IMR-90 (cell line): Measurements from ENCODE around the gene UBE3B. TPM values are rescaled to one million over a fixed set of nuclear protein-coding genes. Genes with fewer than 3 reads are reported as not detected.

Source experiments
- ATAC-seq: fragments of 200-7000 bp; cut with Tn5 transposase; 2 replicates; pipeline ENCODE4 v1.9.1; 2020; ENCODE audit warnings: low read depth, mild to moderate bottlenecking, moderate library complexity
- Bru-seq: library from RNA; stranded (reverse); fragments of 400-500 nt; gene quantifications from one replicate; lab custom pipeline; 2021; lab: Mats Ljungman, UMichigan
- BruChase-seq, 2 experiments: library from RNA; stranded (reverse); fragments of 400-500 nt; gene quantifications; one replicate each; lab custom pipeline; 2021; lab: Mats Ljungman, UMichigan
- BruUV-seq: library from RNA; stranded (reverse); fragments of 400-500 nt; replicated peaks from 2 replicates; lab custom pipeline; 2021; lab: Mats Ljungman, UMichigan
- CTCF ChIA-PET: fragments of 300-600 bp; formaldehyde crosslinking; extraction: SDS; loops from one replicate; lab custom pipeline; 2021; ENCODE audit warnings: antibody characterized with exemption; lab: Yijun Ruan, JAX
- POLR2A ChIA-PET: fragments of 300-600 bp; sonication (Branson Sonifier 250); formaldehyde crosslinking; loops from one replicate; lab custom pipeline; 2022; ENCODE audit warnings: antibody characterized with exemption; ENCODE audit not compliant: unreplicated experiment; lab: Charles Lee
- DNase-seq: peaks from one replicate; pipeline ENCODE4 v3.0.0; 2013
- H2AFZ ChIP-seq: replicated peaks from 2 replicates; pipeline ENCODE3; 2013; ENCODE audit warnings: low read length, mild to moderate bottlenecking; ENCODE audit not compliant: poor library complexity
- H2AK5ac ChIP-seq: 2 replicates; pipeline ENCODE4 v1.6.1; 2013; ENCODE audit warnings: low read depth, low read length, inconsistent platforms
- H2AK9ac ChIP-seq: replicated peaks from 2 replicates; pipeline ENCODE3; 2013; ENCODE audit warnings: mild to moderate bottlenecking, low read depth, low read length, moderate library complexity; ENCODE audit not compliant: poor library complexity
- H2BK120ac ChIP-seq: 2 replicates; pipeline ENCODE4 v1.6.1; 2013; ENCODE audit warnings: low read depth, low read length, inconsistent platforms
- H2BK15ac ChIP-seq: 3 replicates; pipeline ENCODE4 v1.6.1; 2013; ENCODE audit warnings: low read depth, low read length, inconsistent platforms
- H2BK20ac ChIP-seq: 2 replicates; pipeline ENCODE4 v1.6.1; 2013; ENCODE audit warnings: low read depth, mild to moderate bottlenecking, inconsistent platforms, low read length, moderate library complexity
- H2BK5ac ChIP-seq: 2 replicates; pipeline ENCODE4 v1.6.1; 2013; ENCODE audit warnings: mild to moderate bottlenecking, low read depth, low read length, inconsistent platforms; ENCODE audit not compliant: poor library complexity, severe bottlenecking
- H3K14ac ChIP-seq: replicated peaks from 2 replicates; pipeline ENCODE4 v1.6.1; 2013; ENCODE audit warnings: low read depth, low read length, inconsistent platforms
- H3K18ac ChIP-seq: 2 replicates; pipeline ENCODE4 v1.6.1; 2013; ENCODE audit warnings: low read depth, low read length, control low read depth
- H3K23ac ChIP-seq: 2 replicates; pipeline ENCODE4 v1.6.1; 2013; ENCODE audit warnings: low read depth, low read length, inconsistent platforms
- H3K27ac ChIP-seq: 2 replicates; pipeline ENCODE4 v1.5.1; 2013; ENCODE audit warnings: mild to moderate bottlenecking, control low read depth, low read length; ENCODE audit not compliant: insufficient read depth
- H3K27me3 ChIP-seq: 2 replicates; pipeline ENCODE4 v1.6.1; 2013; ENCODE audit warnings: low read length; ENCODE audit not compliant: control insufficient read depth, insufficient read depth
- H3K36me3 ChIP-seq: 2 replicates; pipeline ENCODE4 v1.6.1; 2013; ENCODE audit warnings: low read length, mixed read lengths; ENCODE audit not compliant: control insufficient read depth, insufficient read depth
- H3K4ac ChIP-seq: 2 replicates; pipeline ENCODE4 v1.6.1; 2013; ENCODE audit warnings: low read depth, low read length, inconsistent platforms
- H3K4me1 ChIP-seq: 2 replicates; pipeline ENCODE4 v1.6.1; 2013; ENCODE audit warnings: low read length, mixed read lengths; ENCODE audit not compliant: control insufficient read depth, insufficient read depth
- H3K4me2 ChIP-seq: 2 replicates; pipeline ENCODE4 v1.6.1; 2013; ENCODE audit warnings: low read depth, mild to moderate bottlenecking, control low read depth, low read length, moderate library complexity
- H3K4me3 ChIP-seq: 2 replicates; pipeline ENCODE4 v1.5.1; 2013; ENCODE audit warnings: low read depth, mild to moderate bottlenecking, control low read depth, low read length, moderate library complexity; ENCODE audit not compliant: insufficient read depth
- H3K56ac ChIP-seq: 2 replicates; pipeline ENCODE4 v1.6.1; 2013; ENCODE audit warnings: low read length, inconsistent platforms; ENCODE audit not compliant: insufficient read depth; ENCODE audit errors: extremely low read depth
- H3K79me1 ChIP-seq, 2 experiments: 2 replicates each; pipeline ENCODE4 v1.6.1; 2013; ENCODE audit warnings: low read length in 2 of 2, inconsistent platforms in 1 of 2, low read depth in 1 of 2
- H3K9ac ChIP-seq: 2 replicates; pipeline ENCODE4 v1.6.1; 2013; ENCODE audit warnings: low read depth, low read length, control low read depth
- H3K9me1 ChIP-seq: 2 replicates; pipeline ENCODE4 v1.6.1; 2013; ENCODE audit warnings: low read length, inconsistent platforms; ENCODE audit not compliant: insufficient read depth
- H3K9me3 ChIP-seq: 2 replicates; pipeline ENCODE4 v1.6.1; 2013; ENCODE audit warnings: low read length; ENCODE audit not compliant: control insufficient read depth, insufficient read depth
- H4K20me1 ChIP-seq: 2 replicates; pipeline ENCODE4 v1.6.1; 2013; ENCODE audit warnings: low read length, inconsistent platforms; ENCODE audit not compliant: insufficient read depth
- H4K5ac ChIP-seq: 2 replicates; pipeline ENCODE4 v1.6.1; 2013; ENCODE audit warnings: mild to moderate bottlenecking, low read depth, low read length, control low read depth
- H4K8ac ChIP-seq, 2 experiments: 2 replicates each; pipeline ENCODE4 v1.6.1; 2013; ENCODE audit warnings: low read depth in 2 of 2, low read length in 2 of 2, control low read depth in 1 of 2, inconsistent platforms in 1 of 2
- H4K91ac ChIP-seq: 2 replicates; pipeline ENCODE4 v1.6.1; 2013; ENCODE audit warnings: low read depth, low read length, inconsistent platforms; ENCODE audit not compliant: insufficient read depth
- FOS ChIP-seq: fragments of 150-350 bp; IDR thresholded peaks from 2 replicates; pipeline ENCODE4 v1.6.1; 2016; ENCODE audit warnings: low read depth, low read length
- MAFK ChIP-seq: IDR thresholded peaks from 2 replicates; pipeline ENCODE4 v1.6.1; 2012; ENCODE audit warnings: low read depth, low read length, improper control_type of control experiment
- POLR2A ChIP-seq: IDR thresholded peaks from 2 replicates; pipeline ENCODE4 v1.6.1; 2012; ENCODE audit warnings: mild to moderate bottlenecking, low read depth, low read length
- RAD21 ChIP-seq: IDR thresholded peaks from 2 replicates; pipeline ENCODE4 v1.6.1; 2012; ENCODE audit warnings: low read length, improper control_type of control experiment
- RCOR1 ChIP-seq: IDR thresholded peaks from 2 replicates; pipeline ENCODE4 v1.6.1; 2012; ENCODE audit warnings: mild to moderate bottlenecking, low read length, improper control_type of control experiment; ENCODE audit not compliant: insufficient replicate concordance
- SMC3 ChIP-seq: fragments of 150-350 bp; IDR thresholded peaks from 2 replicates; pipeline ENCODE4 v1.6.1; 2016; ENCODE audit warnings: low read depth, mild to moderate bottlenecking, antibody characterized with exemption, low read length, moderate library complexity
- WGBS, 2 experiments: methylation state at CpG; one replicate each; pipeline versions ENCODE4 v1.1.5 to v1.1.7; 2013; ENCODE audit warnings: missing lambda C conversion rate in 2 of 2; ENCODE audit not compliant: insufficient read length in 1 of 2; ENCODE audit errors: extremely low coverage in 2 of 2; 5-methylcytosine and 5-hydroxymethylcytosine counted together
- dilution Hi-C: fragments of 300-500 bp; cut with HindIII; formaldehyde crosslinking; loops from one replicate; pipeline ENCODE4 v1.14.3; 2018; ENCODE audit warnings: low sequenced_read_pairs; ENCODE audit not compliant: unreplicated experiment
- in situ Hi-C: fragments of 300-500 bp; cut with MboI; formaldehyde crosslinking; loops from 3 replicates; pipeline ENCODE4 v1.14.3; 2019; ENCODE audit warnings: low sequenced_read_pairs, inconsistent platforms, mixed read lengths
- intact Hi-C: fragments of 100-400 bp; cut with micrococcal nuclease; formaldehyde crosslinking; loops from 2 replicates; pipeline ENCODE4 v1.10.0; 2022
- long read RNA-seq: library from polyadenylated mRNA; unstranded; transcript quantifications from one replicate; pipeline ENCODE4 v2.0.0, GENCODE V29; 2021; ENCODE audit not compliant: unreplicated experiment
- polyA plus RNA-seq, 3 experiments: library from polyadenylated mRNA; depleted of rRNA; stranded (reverse); fragments of >200 nt; gene quantifications; 2 replicates each; pipeline ENCODE4 v1.2.3, GENCODE V29; 2012; ENCODE audit warnings: low replicate concordance in 1 of 3
- total RNA-seq: library from RNA; depleted of rRNA; stranded (reverse); fragments of >200 nt; gene quantifications from 2 replicates; pipeline ENCODE4 v1.2.3, GENCODE V29; 2012; rRNA removed
- TF ChIP-seq, protein P1 (sequence below): fragments of 150-350 bp; IDR thresholded peaks from 2 replicates; pipeline ENCODE4 v1.6.1; 2016; ENCODE audit warnings: low read depth, mild to moderate bottlenecking, low read length, moderate library complexity, borderline replicate concordance

The UBE3B gene, protein sequence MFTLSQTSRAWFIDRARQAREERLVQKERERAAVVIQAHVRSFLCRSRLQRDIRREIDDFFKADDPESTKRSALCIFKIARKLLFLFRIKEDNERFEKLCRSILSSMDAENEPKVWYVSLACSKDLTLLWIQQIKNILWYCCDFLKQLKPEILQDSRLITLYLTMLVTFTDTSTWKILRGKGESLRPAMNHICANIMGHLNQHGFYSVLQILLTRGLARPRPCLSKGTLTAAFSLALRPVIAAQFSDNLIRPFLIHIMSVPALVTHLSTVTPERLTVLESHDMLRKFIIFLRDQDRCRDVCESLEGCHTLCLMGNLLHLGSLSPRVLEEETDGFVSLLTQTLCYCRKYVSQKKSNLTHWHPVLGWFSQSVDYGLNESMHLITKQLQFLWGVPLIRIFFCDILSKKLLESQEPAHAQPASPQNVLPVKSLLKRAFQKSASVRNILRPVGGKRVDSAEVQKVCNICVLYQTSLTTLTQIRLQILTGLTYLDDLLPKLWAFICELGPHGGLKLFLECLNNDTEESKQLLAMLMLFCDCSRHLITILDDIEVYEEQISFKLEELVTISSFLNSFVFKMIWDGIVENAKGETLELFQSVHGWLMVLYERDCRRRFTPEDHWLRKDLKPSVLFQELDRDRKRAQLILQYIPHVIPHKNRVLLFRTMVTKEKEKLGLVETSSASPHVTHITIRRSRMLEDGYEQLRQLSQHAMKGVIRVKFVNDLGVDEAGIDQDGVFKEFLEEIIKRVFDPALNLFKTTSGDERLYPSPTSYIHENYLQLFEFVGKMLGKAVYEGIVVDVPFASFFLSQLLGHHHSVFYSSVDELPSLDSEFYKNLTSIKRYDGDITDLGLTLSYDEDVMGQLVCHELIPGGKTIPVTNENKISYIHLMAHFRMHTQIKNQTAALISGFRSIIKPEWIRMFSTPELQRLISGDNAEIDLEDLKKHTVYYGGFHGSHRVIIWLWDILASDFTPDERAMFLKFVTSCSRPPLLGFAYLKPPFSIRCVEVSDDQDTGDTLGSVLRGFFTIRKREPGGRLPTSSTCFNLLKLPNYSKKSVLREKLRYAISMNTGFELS
- 18.8 and 19.4 TPM in 2 replicates for total RNA-seq
- 24.3 and 24.9 TPM in 2 replicates for polyA plus RNA-seq (2012; rRNA removed)
- 17.0 and 19.0 TPM in 2 replicates for polyA plus RNA-seq (2012; cell fraction: cytosol; rRNA removed)
- polyA plus RNA-seq (2012; cell fraction: nucleus; rRNA removed; ENCODE audit: low replicate concordance) = 49.8 and 61.5 TPM in 2 replicates
- percentile 67 among the genes with signal in this experiment for Bru-seq, nascent RNA
- percentile 71 among the genes with signal in this experiment for BruChase-seq, experiment 1, labeled RNA remaining after a 6-hour chase
- percentile 72 among the genes with signal in this experiment for BruChase-seq, experiment 2, labeled RNA remaining after a 2-hour chase
- long read RNA-seq, full-length matches to known transcripts = 10 of 35 reads
- long read RNA-seq, partial matches to known transcripts = 8 of 35 reads
- long read RNA-seq, other reads (novel, unspliced or antisense) = 17 of 35 reads

DNA sequence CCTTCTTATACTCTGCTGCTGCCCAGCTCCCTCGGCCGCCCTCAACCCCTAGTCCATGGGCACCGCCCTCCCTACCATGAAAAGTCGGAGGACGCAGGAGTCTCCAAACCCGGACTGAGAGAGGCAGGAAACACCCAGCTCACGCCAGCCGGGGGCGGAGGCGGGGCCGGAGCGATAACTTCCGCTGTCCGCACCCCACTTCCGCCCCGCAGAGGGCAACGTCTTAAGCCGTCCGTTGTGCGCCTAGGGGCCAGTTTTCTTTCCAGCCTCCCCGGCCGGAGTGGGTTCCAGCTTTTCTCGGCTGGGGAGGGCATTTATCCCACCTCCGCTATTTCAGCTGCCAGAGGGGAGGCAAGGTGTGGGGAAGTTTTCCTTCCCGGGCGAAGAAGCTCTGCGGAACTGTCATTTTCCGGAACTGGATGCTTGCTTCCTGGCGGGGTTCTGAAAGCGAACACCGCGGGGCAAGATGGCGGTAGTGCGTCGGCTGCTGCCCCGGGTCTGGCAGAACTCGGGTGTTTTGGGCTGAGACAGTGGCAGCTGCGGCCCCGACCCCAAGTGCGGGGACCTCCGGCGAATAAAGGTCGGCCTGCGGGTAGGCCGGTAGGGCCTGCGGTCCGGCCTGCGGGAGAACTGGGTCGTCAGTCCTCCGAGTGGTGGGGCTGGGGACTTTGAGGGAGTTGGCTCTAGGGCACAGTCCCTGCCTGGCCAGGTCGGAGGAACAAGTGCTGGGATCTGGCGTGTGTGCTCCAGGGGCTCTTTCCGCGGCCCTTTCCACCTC is at the start of gene UBE3B, which contains the start of gene KCTD10:
UBE3B (plus strand) TSS at position 450 of the 778 bp plus-strand sequence. CDS start 5,918 bp downstream, outside the sequence.
KCTD10 (minus strand) TSS at position 116 of the 778 bp plus-strand sequence; CDS start at position 78, 38 bp downstream.
- ATAC-seq (peak; percentile 91), DNase-seq (peak; percentile 89)
- H3K9ac ChIP-seq = peak within 1 kb of the TSS; percentile 95
- H2BK20ac ChIP-seq = peak within 1 kb of the TSS; percentile 70
- peak within 1 kb of the TSS; percentile 91 for H3K23ac ChIP-seq
- H3K4me3 ChIP-seq = peak within 1 kb of the TSS; percentile 90
- H4K8ac ChIP-seq = peak within 1 kb of the TSS; percentile 81 to 95
- POLR2A ChIA-PET = interaction anchor here (1.5 kb wide), 1 partner anchor 15 kb away, joined by 7 read pairs; no protein-coding TSS in a partner anchor
- peak within 1 kb of the TSS; percentile 94; the same call in 2 of the 3 replicates for H2BK15ac ChIP-seq
- H4K20me1 ChIP-seq = peaks cover 43% of the 10 kb centered on the region; the same call in 1 of the 2 replicates
- peak within 1 kb of the TSS; percentile 99 for H2BK5ac ChIP-seq
- no peaks in the 10 kb centered on the region for H3K9me3 ChIP-seq
- peaks cover 8% of the 10 kb centered on the region for H3K4me1 ChIP-seq
- dilution Hi-C loops = no loop called here
- peak within 1 kb of the TSS; percentile 92 for H3K18ac ChIP-seq
- 0% methylated on average over 32 of the region's 54 CpGs; no CpG with 5 or more reads in 1 of the 2 experiments for WGBS, 2 experiments
- peak within 1 kb of the TSS; percentile 90 for H4K5ac ChIP-seq
- H3K4ac ChIP-seq = peak within 1 kb of the TSS; percentile 97
- CTCF ChIA-PET = interaction anchor here (0.7 to 2.4 kb wide), 2 partner anchors 44 to 50 kb away, joined by 4 to 8 read pairs; no protein-coding TSS in a partner anchor
- peaks cover 24% of the 10 kb centered on the region for H3K9me1 ChIP-seq
- H3K27ac ChIP-seq = peak within 1 kb of the TSS; percentile 98
- H3K79me1 ChIP-seq = peaks cover 6 to 69% of the 10 kb centered on the region in 2 experiments; a peak in 3 of 4 replicates
- peak within 1 kb of the TSS; percentile 90 for H3K56ac ChIP-seq
- no peaks in the 10 kb centered on the region for H3K27me3 ChIP-seq
- H3K4me2 ChIP-seq = peak within 1 kb of the TSS; percentile 99
- peak within 1 kb of the TSS; percentile 99 for H2AK5ac ChIP-seq
- intact Hi-C loops = loop anchor here (1.0 to 2.0 kb wide), 3 partner anchors 15 to 49 kb away; no protein-coding TSS in a partner anchor
- BruUV-seq = no TSS peak
- H4K91ac ChIP-seq = peak within 1 kb of the TSS; percentile 98
- H2BK120ac ChIP-seq = peak within 1 kb of the TSS; percentile 98
- peak within 1 kb of the TSS; percentile 98 for H3K14ac ChIP-seq
- in situ Hi-C loops = loop anchor here (5.0 kb wide), 1 partner anchor 45 kb away; no protein-coding TSS in a partner anchor
- H2AK9ac ChIP-seq = peak within 1 kb of the TSS; percentile 99
- peaks cover 6% of the 10 kb centered on the region for H3K36me3 ChIP-seq
- H2AFZ ChIP-seq = peak within 1 kb of the TSS; percentile 97
- TF ChIP-seq POLR2A (peak; percentile 88), RCOR1 (no peak), RAD21 (peak; percentile 29; the same call in 1 of the 2 replicates), SMC3 (peak; percentile 26; the same call in 1 of the 2 replicates), MAFK (no peak), FOS (no peak)
- TF ChIP-seq, protein P1, sequence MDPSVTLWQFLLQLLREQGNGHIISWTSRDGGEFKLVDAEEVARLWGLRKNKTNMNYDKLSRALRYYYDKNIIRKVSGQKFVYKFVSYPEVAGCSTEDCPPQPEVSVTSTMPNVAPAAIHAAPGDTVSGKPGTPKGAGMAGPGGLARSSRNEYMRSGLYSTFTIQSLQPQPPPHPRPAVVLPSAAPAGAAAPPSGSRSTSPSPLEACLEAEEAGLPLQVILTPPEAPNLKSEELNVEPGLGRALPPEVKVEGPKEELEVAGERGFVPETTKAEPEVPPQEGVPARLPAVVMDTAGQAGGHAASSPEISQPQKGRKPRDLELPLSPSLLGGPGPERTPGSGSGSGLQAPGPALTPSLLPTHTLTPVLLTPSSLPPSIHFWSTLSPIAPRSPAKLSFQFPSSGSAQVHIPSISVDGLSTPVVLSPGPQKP = no peak
